Stimulated activated CD8-positive, alpha-beta memory T cell treated with anti-CD3 and anti-CD28 coated beads, Interleukin-4, amount 100 ng/mL, for 24 hours (primary cell): Measurements from ENCODE around the gene CNTNAP5.

ENCODE experiments used
- DNase-seq: peaks from one replicate; pipeline ENCODE4 v3.0.0-alpha.2; 2020; ENCODE audit warnings: low read depth

The CNTNAP5 gene

GRCh38 chr2:124476291-124476690 lies 451.2 kb downstream of the CNTNAP5 start:
- no peak for DNase-seq

DNA sequence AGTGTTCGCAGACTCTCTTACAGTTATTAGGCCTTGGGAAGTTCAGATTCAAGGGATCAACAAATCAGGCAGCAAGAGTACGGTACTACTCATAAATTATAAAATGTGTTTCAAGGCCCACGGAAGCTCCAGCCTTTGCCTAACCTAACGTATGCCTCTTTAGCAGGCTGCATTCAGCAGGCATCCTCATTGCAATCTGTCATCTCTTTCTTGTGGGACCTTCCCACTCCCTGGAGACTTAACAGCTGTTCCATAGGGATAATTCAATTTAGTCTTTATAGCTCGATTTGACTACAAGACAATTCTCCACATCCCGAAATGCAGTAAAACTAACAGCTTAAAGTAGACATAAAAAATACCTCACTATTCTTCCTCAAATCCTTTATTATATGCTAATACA lies 453.7 kb downstream of the CNTNAP5 start:
- DNase-seq, result no peak

DNA sequence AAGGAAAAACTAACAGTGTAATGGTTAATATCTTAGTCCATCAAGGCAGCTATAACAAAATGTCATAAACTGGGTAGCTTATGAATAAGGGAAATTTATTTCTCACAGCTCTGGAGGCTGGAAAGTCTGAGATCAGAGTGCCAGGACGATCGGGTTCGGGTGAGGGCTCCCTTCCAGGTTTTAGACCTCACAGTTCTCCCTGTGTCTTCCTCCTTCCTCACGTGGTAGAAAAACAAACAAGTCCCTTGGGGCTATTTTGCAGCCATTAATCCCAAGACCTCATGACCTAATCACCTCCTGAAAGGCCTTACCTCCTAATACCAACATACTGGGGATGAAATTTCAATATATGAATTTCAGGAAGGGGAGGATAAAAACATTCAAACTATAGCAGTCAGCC lies 455.9 kb downstream of the CNTNAP5 start:
- DNase-seq, result no peak

GRCh38 chr2:124482044-124482443 lies 457.0 kb downstream of the CNTNAP5 start:
- no peak for DNase-seq

DNA sequence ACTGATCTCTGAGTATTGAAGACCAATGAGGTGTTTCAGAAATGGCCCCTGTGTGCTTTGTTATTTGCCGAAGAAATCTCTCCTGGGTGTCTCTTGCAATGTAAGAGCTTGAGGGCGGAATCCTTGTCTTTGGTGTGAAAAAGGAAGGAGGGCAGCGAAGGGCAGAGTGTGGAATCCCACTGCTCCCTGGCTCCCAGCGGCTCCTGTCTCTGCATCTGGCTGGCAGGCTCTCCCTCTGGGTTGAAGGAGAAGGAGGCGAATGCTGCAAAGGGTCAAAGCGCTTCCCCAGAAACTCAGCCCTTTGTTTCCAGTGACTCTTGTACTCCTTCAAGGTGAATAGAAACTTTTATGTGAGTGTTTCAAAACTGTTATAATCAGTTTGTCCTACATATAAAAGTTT lies 457.5 kb downstream of the CNTNAP5 start:
- DNase-seq, result no peak

DNA sequence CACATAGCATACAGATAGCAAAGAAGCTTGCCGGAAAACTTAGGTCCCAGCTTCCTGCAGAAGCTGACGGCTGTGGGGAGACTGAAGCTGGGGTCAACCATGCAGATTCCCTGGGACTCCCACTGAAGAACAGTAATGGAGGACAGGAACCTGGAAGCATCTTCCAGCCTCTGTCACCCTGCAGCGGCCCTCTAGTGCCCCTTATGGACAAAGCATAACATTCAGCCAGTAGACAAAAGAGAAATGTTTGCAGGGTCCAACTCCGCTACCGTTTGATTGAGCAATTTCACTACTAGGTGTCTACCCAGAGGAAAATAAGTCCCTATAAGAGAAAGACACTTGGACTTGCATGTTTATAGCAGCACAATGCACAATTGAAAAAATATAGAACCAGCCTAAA lies 460.6 kb downstream of the CNTNAP5 start:
- no peak for DNase-seq

DNA sequence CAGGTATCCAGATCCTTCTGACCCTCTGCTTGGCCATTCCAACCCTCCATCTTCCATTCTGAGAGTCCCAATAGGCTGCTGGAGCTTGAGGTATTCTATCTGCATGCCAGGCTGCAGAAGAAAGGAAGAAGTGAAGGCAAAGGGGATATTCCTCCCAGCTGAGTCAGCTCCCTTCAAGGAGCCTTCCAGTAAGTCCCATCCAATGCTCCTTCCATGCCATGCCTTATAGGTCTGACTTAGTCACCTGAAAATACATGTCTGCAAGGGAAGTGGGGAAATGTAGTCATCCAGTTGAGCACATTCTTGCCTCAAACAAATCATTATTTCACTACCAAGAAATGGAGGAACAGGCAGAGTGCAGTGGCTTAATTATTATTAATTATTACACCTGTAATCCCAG lies 464.6 kb downstream of the CNTNAP5 start:
- no peak for DNase-seq

DNA sequence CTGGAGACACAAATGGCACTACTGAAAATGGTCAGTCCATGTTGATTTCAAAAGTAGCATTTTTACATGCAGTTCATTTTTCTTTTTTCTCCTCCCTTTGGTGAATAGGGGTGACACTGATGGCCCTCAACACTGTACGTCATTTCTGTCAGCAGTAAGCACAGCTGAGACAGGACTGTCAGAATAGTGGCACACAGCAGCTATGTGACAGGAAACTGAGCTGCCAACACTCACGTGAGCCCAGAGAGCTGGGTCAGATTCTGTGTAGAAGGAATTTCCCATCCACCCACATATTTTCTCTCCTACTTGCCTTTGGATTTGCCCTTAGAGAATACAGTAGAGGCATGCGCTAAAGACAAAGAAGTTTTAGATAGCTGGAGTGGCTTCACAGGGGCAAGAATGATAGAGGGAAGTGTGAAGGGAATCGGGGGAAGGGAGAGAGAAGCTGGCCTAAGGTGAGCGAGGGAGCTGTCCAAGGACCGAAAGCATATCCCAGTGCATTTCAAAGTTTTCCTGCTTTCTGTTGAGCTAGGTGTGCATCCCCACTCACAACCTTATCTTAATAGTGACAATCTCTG lies 476.6 kb downstream of the CNTNAP5 start:
- no peak for DNase-seq

- no peak for DNase-seq
Measured at GRCh38 chr2:124514236-124514635, 489.1 kb downstream of the CNTNAP5 start.

GRCh38 chr2:124520953-124521352 lies 495.9 kb downstream of the CNTNAP5 start:
- DNase-seq, result no peak

GRCh38 chr2:124523096-124523495 lies 498.0 kb downstream of the CNTNAP5 start:
- no peak for DNase-seq

GRCh38 chr2:124524155-124524915 lies 499.2 kb downstream of the CNTNAP5 start:
- DNase-seq, result no peak

DNA sequence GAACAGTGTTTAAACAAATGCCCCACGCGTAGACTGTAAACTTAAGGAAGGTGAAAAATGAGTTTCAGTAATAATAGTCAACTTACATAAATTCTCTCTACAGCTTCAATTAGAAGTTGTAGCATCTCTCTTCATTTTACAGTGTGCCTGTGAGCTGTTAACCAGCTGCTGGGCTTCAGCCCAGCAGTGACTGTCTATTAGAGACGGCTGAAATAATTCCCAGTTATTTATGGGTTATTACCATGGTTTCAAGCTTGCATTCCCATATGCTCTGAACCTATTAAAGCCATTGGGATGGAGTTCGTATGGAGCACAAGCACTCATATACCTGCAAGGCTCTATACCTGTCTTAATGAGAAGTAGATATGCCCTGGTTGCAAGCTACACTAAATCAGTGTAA lies 501.1 kb downstream of the CNTNAP5 start:
- no peak for DNase-seq

- DNase-seq, result no peak
Measured at GRCh38 chr2:124530203-124530602, 505.1 kb downstream of the CNTNAP5 start.

GRCh38 chr2:124533226-124533954 lies 508.3 kb downstream of the CNTNAP5 start:
- DNase-seq, result no peak

DNA sequence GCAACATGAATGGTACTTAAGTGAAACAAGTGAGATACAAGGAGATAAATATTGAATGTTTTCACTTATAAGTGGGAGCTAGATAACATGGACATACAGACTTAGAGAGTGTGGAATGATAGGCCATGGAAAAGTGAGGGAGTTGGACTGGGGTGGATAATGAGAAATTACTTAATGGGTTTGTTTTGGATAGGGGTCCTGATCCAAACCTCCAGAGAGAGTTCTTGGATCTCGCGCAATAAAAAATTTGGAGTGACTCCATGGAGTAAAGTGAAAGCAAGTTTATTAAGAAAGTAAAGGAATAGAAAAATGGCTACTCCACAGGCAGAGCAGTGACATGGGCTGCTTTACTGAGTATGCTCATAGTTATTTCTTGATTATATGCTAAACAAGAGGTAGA lies 508.9 kb downstream of the CNTNAP5 start:
- no peak for DNase-seq

DNA sequence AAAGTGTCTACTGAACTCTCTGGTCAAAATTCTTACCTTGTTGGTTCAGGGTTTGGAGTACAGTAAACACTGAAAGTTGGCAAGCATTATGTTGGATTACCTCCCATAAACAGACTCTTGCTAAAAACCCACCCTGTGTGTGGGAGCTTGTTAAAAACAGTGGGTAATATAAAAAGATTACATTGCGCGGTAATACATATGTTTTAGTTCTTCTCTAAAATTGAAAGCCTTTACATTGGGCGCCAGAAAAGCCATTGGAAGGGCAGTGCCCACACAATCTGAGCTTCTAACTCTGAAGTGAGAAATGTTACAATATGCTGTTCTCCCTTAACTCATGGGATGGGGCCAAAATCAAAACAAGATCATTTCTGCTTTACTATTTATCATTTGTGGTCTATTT lies 510.7 kb downstream of the CNTNAP5 start:
- DNase-seq, result no peak

DNA sequence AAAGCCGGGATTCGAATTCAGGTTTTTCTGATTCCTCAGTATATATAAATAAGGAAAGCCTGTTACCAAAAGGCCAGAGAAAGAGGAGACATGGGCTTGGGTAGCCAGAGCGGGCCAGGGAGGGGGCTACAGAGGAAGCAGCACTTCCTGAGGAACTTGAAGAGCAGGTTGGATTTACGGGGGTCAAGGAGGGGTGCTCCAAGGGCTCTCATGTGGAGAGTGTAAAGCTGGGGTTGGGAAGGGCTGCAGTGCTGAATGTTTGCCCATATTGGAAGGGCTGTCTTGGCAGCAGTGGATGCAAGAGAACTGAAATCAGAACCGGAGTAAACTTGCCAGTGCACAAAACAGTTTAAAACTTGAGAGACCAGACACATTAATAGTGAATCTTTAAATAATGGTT lies 511.5 kb downstream of the CNTNAP5 start:
- DNase-seq, result no peak

DNA sequence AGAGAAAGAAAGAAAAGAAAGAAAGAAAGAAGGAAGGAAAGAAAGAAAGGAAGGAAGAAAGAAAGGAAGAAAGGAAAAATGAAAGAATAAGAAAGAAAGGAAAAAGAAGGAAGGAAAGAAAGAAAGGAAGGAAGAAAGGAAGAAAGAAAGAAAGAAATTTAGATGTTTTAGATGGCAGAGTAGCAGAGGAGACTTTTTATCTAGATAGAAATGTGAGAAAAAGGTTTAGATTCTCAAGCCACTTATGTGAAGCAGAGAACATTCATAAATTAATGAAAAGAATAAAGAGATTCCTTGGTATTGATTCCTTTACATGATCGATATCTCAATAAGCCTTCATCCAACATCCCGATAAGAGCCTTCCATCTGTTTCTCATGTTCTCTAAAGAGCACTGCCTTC lies 513.5 kb downstream of the CNTNAP5 start:
- DNase-seq, result no peak

DNA sequence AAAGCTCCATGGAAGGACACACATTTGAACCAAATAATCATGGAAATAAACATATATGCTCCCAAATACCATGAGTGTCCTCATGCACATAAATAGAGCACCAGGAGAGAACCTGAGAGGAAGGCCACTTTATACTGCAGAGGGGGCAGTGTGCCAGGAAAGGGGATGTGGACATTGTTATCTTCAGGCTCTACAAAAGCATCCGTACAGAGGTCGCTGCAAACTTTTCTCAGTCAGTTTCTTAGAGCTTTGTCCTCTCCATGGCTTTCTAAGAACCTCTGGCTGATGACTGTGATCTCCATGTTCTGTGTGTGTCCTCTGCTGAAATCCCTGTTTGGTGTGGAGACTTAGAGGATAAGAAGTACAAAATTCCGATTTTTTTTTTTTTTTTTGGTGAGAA lies 515.7 kb downstream of the CNTNAP5 start:
- no peak for DNase-seq

- no peak for DNase-seq
Measured at GRCh38 chr2:124542932-124543640, 518.0 kb downstream of the CNTNAP5 start.

GRCh38 chr2:124547700-124548099 lies 522.6 kb downstream of the CNTNAP5 start:
- no peak for DNase-seq
